ENCODE results near the gene KDSR.

DNA sequence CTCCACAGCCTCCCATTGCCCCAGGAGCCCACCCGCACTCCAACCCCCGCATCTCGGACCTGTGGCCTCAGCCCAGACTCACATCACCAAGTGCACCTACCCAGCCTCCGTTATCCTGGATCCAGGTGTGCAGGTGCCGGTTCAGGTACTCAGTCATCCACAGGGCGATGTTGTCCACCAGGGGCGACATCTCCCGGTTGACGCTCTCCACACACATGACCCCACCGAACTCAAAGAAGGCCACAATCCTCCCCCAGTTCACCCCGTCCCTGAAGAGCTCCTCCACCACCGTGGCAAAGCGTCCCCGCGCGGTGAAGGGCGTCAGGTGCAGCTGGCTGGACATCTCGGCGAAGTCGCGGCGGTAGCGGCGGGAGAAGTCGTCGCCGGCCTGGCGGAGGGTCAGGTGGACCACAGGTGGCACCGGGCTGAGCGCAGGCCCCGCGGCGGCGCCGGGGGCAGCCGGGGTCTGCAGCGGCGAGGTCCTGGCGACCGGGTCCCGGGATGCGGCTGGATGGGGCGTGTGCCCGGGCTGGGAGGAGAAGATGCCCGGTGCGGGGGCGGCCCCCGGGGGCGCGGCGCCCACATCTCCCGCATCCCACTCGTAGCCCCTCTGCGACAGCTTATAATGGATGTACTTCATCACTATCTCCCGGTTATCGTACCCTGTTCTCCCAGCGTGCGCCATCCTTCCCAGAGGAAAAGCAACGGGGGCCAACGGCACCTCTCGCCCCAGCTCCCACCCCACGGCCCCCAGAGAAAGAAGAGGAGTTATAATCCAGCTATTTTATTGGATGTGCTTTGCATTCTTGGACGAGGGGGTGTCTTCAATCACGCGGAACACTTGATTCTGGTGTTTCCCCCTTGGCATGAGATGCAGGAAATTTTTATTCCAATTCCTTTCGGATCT, 48.8 kb downstream of the KDSR start:
- TF ChIP-seq, protein P1, sequence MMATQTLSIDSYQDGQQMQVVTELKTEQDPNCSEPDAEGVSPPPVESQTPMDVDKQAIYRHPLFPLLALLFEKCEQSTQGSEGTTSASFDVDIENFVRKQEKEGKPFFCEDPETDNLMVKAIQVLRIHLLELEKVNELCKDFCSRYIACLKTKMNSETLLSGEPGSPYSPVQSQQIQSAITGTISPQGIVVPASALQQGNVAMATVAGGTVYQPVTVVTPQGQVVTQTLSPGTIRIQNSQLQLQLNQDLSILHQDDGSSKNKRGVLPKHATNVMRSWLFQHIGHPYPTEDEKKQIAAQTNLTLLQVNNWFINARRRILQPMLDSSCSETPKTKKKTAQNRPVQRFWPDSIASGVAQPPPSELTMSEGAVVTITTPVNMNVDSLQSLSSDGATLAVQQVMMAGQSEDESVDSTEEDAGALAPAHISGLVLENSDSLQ (IDR thresholded peaks at IDR 0.05) = no peak
- TF ChIP-seq TARDBP (IDR thresholded peaks at IDR 0.05) (no peak), BHLHE40 (IDR thresholded peaks at IDR 0.05; ENCODE audit: borderline replicate concordance) (no peak)

Data from HEK293T (cell line).